ENCODE results near the gene ZDHHC7.
"Not testable (repeated sequence)": the region's sequence is repeated elsewhere in the genome, so short reads cannot be mapped to it uniquely, and the experiment has no call there.

GRCh38 chr16:85032187-85032586 is 20.9 kb upstream of the ZDHHC7 start:
- TF ChIP-seq CTCF, POLR2A, POLR2AphosphoS5, EP300 (IDR thresholded peaks at IDR 0.05): not testable (repeated sequence)

Measured in gastroesophageal sphincter (tissue), 3 donors.